ES-I3 (cell line): ENCODE data around the gene BMERB1.
"Not testable (repeated sequence)": the region's sequence is repeated elsewhere in the genome, so short reads cannot be mapped to it uniquely, and the experiment has no call there.

Experiments
- H3K36me3 ChIP-seq: 2 replicates; pipeline ENCODE4 v1.6.1; 2013; ENCODE audit warnings: mild to moderate bottlenecking, low read length, control low read depth, moderate library complexity; ENCODE audit not compliant: insufficient read depth
- H3K4me1 ChIP-seq: 2 replicates; pipeline ENCODE4 v1.6.1; 2013; ENCODE audit warnings: mild to moderate bottlenecking, control low read depth, low read length; ENCODE audit not compliant: insufficient read depth
- H3K9ac ChIP-seq: 2 replicates; pipeline ENCODE4 v1.6.1; 2013; ENCODE audit warnings: low read depth, mild to moderate bottlenecking, low read length, moderate library complexity
- H3K9me3 ChIP-seq: 2 replicates; pipeline ENCODE4 v1.6.1; 2013; ENCODE audit warnings: mild to moderate bottlenecking, low read length, moderate library complexity; ENCODE audit not compliant: control insufficient read depth, insufficient read depth

BMERB1 gene

GRCh38 chr16:15545544-15545943 lies 111.2 kb downstream of the BMERB1 start:
- Histone ChIP-seq H3K9ac (no peak overlapping the region), H3K4me1 (peaks cover 12% of the 10 kb centered on the region; the same call in 1 of the 2 replicates), H3K36me3 (no peaks in the 10 kb centered on the region), H3K9me3 (no peaks in the 10 kb centered on the region; the same call in 1 of the 2 replicates)

- H3K9ac ChIP-seq, H3K9me3 ChIP-seq, H3K36me3 ChIP-seq, H3K4me1 ChIP-seq: not testable (repeated sequence)
Observed at GRCh38 chr16:15547072-15547767, 112.8 kb downstream of the BMERB1 start.

GRCh38 chr16:15547768-15548096 lies 113.3 kb downstream of the BMERB1 start:
- Histone ChIP-seq H3K36me3 (no peaks in the 10 kb centered on the region), H3K9me3 (no peaks in the 10 kb centered on the region; the same call in 1 of the 2 replicates), H3K4me1 (0 out of 2 replicates have a peak, but pooled peaks cover 3% of the 10 kb centered on the region), H3K9ac (no peak overlapping the region)

- H3K9me3 ChIP-seq: no peaks in the 10 kb centered on the region
- no peak overlapping the region for H3K9ac ChIP-seq
- no peaks in the 10 kb centered on the region for H3K4me1 ChIP-seq
- H3K36me3 ChIP-seq: no peaks in the 10 kb centered on the region
Observed at GRCh38 chr16:15548482-15548891, 114.1 kb downstream of the BMERB1 start.

GRCh38 chr16:15552507-15552906 lies 118.1 kb downstream of the BMERB1 start:
- no peaks in the 10 kb centered on the region for H3K4me1 ChIP-seq
- no peaks in the 10 kb centered on the region for H3K9me3 ChIP-seq
- no peaks in the 10 kb centered on the region for H3K36me3 ChIP-seq
- no peak overlapping the region for H3K9ac ChIP-seq

- H3K4me1 ChIP-seq: no peaks in the 10 kb centered on the region
- no peaks in the 10 kb centered on the region for H3K36me3 ChIP-seq
- no peak overlapping the region for H3K9ac ChIP-seq
- H3K9me3 ChIP-seq: no peaks in the 10 kb centered on the region
Observed at GRCh38 chr16:15553313-15554088, 119.1 kb downstream of the BMERB1 start.

- Histone ChIP-seq H3K36me3 (no peaks in the 10 kb centered on the region), H3K9me3 (no peaks in the 10 kb centered on the region), H3K4me1 (no peaks in the 10 kb centered on the region), H3K9ac (no peak overlapping the region)
Observed at GRCh38 chr16:15556130-15556529, 121.7 kb downstream of the BMERB1 start.

GRCh38 chr16:15557258-15557657 lies 122.9 kb downstream of the BMERB1 start:
- Histone ChIP-seq H3K4me1 (no peaks in the 10 kb centered on the region), H3K36me3 (no peaks in the 10 kb centered on the region), H3K9ac (no peak overlapping the region)

GRCh38 chr16:15559176-15559575 lies 124.8 kb downstream of the BMERB1 start:
- Histone ChIP-seq H3K36me3 (no peaks in the 10 kb centered on the region), H3K9ac (no peak overlapping the region), H3K4me1 (no peaks in the 10 kb centered on the region), H3K9me3 (no peaks in the 10 kb centered on the region)

More at GRCh38 chr16:15557258-15557657, 122.9 kb downstream of the BMERB1 start:
- H3K9me3 ChIP-seq: no peaks in the 10 kb centered on the region

- Histone ChIP-seq H3K9ac (no peak overlapping the region), H3K9me3 (no peaks in the 10 kb centered on the region), H3K4me1 (no peaks in the 10 kb centered on the region), H3K36me3 (no peaks in the 10 kb centered on the region)
Observed at GRCh38 chr16:15564604-15565339, 130.4 kb downstream of the BMERB1 start.

GRCh38 chr16:15566095-15566494 lies 131.7 kb downstream of the BMERB1 start:
- no peaks in the 10 kb centered on the region for H3K36me3 ChIP-seq
- no peaks in the 10 kb centered on the region for H3K4me1 ChIP-seq
- H3K9ac ChIP-seq: no peak overlapping the region
- H3K9me3 ChIP-seq: no peaks in the 10 kb centered on the region

GRCh38 chr16:15567823-15568222 lies 133.4 kb downstream of the BMERB1 start:
- no peaks in the 10 kb centered on the region for H3K9me3 ChIP-seq

GRCh38 chr16:15570666-15571065 lies 136.3 kb downstream of the BMERB1 start:
- not testable (repeated sequence) for H3K9ac ChIP-seq, H3K4me1 ChIP-seq, H3K9me3 ChIP-seq, H3K36me3 ChIP-seq

More at GRCh38 chr16:15567823-15568222, 133.4 kb downstream of the BMERB1 start:
- H3K9ac ChIP-seq: no peak overlapping the region
- no peaks in the 10 kb centered on the region for H3K36me3 ChIP-seq
- H3K4me1 ChIP-seq: 0 out of 2 replicates have a peak, but pooled peaks cover 5% of the 10 kb centered on the region

- 0 out of 2 replicates have a peak, but pooled peaks cover 5% of the 10 kb centered on the region for H3K4me1 ChIP-seq
- H3K9me3 ChIP-seq: no peaks in the 10 kb centered on the region
- H3K9ac ChIP-seq: no peak overlapping the region
- H3K36me3 ChIP-seq: no peaks in the 10 kb centered on the region
Observed at GRCh38 chr16:15571557-15571956, 137.2 kb downstream of the BMERB1 start.
